Measurements from ENCODE around the gene RNU4-1.
"Not testable (repeated sequence)": the region's sequence is repeated elsewhere in the genome, so short reads cannot be mapped to it uniquely, and the experiment has no call there.

Gene RNU4-1

DNA sequence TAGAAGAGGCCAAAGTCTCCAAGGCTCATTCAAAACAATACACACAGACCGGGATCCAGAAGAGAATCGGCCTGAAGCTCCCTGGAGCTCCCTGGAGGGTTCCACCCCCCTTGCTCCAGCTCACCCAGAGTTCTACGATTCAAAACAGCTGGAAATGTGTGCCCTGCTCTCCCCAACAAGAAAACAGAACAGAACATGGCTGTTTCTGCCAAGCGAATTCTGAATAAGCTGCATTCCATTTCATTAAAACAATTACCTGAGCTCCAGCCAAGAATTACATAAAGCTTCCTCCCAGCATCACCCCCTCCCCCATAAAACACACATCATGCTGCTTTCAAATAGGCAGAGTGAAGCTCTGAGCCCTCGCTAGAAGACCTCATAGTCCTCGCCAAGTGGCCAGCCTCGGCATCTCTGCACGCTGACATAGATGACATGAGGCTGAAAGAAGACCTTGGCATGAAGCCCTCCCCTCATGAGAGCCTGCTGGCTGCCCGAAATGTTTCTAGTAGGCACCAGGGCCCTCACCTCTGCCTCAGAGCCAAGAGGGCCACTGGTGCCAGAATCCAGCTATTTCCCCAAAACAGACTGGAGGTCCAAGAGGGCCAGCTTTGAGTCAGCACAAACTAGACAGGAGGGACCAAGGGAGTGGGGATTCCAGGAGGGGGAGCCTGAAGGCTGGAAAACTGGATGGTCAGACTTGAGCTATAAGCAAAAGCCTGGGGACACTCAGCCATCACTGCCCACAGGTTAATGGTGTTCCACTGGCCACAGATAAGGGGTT lies 35.8 kb downstream of the RNU4-1 start:
- DNase-seq, result no peak

DNA sequence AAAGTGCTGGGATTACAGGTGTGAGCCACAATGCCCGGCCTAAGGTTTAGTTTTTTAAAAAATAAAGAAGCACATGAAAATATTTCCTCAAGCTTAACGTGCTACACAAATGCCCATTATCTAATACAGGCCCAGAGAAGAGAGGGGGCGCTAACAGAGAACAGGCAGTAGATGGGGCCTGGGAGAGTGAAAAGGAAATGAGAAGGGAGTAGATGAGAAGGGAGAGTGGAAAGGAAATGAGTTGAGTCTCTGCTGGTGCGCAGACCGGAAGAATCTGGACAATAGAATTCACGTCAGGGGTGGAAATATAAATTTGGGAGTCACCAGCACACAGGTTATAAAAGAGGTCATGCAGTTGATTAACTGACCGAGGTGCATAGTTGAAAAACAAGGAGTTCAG lies 38.2 kb downstream of the RNU4-1 start:
- DNase-seq, result no peak

DNA sequence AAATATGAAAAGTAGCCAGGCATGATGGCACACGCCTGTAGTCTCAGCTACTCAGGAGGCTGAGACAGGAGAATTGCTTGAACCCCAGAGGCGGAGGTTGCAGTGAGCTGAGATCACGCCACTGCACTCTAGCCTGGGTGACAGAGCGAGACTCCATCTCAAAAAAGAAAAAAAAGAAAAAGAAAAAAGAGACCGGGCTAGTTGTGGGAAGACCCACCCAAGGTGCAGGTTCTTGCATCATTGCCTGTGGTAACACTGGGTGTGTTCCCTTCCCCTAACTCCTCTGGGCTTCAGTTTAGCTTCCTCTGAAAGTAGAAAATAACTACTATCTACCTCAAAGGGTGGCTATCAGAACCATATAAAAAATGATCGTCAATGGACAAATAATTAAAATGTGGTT lies 39.7 kb downstream of the RNU4-1 start:
- DNase-seq, result not testable (repeated sequence)

DNA sequence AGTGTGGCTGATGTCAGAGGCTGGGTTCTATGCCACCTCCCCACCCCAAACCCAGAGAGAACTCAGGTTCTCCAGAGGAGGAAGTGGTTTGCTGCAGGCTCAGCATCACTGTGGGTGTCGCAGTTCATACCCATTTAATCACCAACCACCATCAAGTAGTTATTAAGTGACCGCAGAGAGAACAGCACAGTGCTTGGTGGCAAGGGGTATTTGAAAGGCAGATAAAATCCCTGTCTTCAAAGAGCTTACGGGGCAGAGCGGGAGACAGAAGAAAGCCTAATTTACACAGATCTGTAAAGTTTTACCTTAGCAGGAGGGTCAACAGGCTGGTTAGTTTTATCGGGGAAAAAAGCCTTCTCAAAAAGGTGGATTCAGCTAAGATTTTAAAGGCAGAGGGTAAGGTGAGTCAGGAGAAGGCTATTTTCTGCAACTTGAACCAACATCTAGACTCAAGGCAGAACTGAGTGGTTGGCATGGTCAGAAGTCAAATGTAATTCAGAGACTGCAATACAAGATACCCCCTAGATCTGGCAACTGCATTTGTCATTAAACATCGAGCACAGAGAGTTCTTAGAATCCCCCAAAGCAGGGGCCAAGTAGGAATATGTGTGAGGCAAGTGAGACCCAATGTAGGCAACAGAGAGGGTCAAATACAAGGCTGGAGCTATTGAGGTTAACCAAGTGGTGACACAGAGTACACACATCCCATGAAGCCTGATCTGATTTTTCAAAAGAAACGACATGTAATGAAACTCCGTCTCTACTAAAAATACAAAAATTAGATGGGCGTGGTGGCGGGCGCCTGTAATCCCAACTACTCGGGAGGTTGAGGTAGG lies 40.7 kb downstream of the RNU4-1 start:
- peak; percentile 64 for DNase-seq

DNA sequence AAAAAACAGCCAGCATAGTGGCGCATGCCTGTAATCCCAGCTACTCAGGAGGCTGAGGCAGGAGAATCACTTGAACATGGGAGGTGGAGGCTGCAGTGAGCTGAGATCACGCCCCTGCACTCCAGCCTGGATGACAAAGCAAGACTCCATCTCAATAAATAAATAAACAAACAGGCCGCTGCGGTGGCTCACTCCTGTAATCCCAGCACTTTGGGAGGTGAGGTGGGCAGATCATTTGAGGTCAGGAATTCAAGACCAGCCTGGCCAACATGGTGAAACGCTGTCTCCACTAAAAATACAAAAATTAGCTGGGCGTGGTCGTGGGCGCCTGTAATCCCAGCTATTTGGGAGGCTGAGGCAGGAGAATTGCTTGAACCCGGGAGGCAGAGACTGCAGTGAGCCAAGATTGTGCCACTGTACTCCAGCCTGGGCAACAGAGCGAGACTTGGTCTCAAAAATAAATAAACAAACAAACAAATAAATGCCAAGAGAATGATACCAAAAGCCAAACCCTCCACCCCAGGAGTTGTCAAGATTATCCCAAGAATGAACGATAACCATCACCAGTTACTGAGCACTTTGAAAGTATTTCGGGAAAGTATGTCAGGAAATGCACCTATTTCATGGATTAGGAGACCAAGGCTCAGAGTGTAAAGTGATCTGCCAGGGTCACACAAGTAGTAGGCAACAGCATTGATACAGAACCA lies 41.5 kb downstream of the RNU4-1 start:
- DNase-seq, result not testable (repeated sequence)

DNA sequence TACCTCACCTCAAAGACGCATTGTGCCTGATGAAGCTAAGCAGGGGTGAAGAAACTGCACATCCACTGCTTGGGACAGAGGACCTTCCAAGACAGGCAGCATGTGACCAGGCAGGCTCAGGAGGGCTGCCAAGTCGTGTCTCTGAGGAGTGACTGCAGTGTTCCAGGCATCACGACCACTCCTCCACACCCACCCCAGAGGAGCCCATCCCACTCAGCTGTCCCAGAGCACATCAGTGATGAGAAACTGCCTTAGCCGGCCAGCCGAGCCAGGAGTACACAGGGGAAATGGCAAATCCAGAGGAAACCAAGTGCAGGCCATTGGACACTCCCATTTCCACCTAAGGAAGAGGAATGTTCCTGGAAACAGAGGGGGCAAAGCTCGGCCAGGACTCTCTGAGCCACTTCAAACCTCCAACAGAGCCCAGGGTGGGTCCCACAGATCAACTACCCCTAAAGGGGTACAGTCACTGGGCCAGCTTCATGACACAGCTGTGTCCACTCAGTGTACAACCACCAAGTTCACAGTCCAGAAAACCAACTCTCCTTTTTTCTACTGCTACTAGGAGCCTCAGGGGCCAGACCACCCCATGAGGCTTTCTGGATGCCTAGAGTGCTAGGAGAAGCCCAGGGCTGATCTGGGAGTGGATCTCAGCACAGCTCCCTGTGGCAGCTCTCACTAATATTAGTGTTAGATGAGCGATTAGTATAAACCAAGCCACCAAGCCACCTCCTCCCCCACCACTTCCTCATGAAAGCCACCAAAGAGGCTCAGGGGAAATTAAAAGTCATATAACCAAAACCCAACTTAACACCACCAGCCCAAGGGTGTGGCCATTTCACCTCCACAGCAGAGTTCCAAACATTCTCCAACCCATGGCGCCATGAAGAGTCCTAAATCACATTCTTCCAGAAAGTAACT lies 42.9 kb downstream of the RNU4-1 start:
- DNase-seq, result peak; percentile 36

DNA sequence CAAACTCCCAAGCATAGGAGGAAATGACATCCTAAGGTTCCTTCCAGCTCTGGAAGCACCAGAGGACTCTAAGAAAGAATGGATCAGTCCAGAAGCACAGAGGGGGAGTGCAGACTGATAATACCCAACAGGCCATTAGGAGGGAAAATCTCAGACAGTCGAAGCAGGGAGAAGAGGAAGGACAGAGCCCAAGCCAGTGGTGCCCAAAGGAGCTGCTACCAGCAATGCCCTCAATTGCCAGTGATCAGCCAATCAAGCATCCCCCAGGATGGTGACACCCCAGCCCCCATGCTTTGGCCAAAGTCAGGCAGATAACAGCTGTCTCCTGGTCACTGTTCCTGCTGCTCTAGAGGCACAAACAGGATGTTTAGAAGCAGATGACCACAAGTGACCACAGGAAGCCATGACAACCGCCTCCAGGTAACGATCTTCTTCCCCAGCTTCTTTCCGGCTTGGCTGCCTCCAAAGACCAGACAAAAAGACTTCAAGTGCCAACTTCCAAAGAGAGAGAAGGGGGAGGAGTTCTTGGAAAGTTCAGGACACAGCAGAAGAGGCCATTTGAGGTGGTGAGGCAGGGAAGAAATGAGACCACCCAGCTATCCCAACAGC lies 43.7 kb downstream of the RNU4-1 start:
- no peak for DNase-seq

DNA sequence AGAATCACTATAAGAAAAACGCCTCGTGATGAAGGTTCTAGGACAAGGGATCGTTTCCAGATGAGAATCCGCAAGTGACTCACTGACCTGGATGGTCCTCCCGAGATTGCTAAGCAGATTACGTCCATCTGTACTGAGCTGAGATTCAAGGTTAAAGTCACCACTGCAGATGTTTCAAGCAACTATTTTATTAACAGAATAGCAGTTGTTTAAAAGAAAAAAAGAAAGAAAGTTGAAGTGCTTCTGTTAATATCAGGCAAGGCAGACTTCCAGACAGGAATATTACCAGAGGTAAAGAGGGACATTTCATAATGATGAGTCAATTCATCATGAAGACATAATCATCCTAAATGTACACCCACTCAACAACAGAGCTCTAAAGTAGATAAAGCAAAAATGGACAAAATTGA lies 45.4 kb downstream of the RNU4-1 start:
- no peak for DNase-seq

DNA sequence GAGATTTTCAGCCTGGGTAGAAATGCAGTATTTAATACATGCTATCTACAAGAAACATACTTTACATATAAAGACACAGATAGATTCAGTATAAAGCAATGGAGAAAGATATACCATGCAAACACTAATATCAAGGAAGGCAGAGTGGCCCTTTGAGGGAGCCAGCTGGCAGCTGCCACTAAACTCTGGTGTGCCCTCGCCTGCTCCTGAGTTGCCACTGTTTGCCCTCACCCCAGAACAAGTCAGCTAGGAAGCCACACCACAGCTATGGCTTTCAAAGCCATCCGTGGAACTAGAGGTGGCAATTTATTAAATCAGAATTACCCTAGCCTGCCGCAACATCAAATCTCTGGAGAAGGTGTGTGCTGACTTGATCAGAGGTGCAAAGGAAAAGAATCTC lies 45.9 kb downstream of the RNU4-1 start:
- no peak for DNase-seq

DNA sequence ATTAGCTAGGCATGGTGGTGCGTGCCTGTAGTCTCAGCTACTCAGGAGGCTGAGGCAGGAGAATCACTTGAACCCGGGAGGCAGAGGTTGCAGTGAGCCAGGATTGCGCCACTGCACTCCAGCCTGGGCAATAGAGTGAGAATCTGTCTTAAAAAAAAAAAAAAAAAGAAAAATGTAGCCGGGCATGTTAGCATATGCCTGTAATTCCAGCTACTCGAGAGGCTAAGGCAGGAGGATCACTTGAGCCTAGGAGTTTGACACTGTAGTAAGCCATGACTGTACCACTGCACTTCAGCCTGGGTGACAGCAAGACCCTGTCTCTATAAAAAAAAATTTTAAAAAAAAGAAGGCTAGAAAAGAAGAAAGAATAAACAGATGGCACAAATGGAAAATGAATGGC lies 46.3 kb downstream of the RNU4-1 start:
- not testable (repeated sequence) for DNase-seq

All from activated T-cell treated with anti-CD3 and anti-CD28 coated beads for 4 hours (primary cell).